ENCODE measurements around the gene MBLAC2. TPM values are rescaled to one million over a fixed set of nuclear protein-coding genes. Genes with fewer than 3 reads are reported as not detected.

MBLAC2 gene
- total and polyA plus RNA-seq, 2 donors (not counting 1 experiment from before 2014, with no cell fraction given) = 3.8 to 13.3 TPM

- Histone ChIP-seq H3K36me3 (replicated peaks in 1 of 2; ENCODE audit: control extremely low read depth in 1 of 2, control insufficient read depth in 1 of 2, extremely low read depth in 1 of 2, insufficient read depth in 2 of 2, low read length in 1 of 2) (peaks cover 12 to 36% of the 10 kb centered on the region in 2 experiments), H2AFZ (ENCODE audit: insufficient read depth, low read depth, low read length, poor library complexity, severe bottlenecking) (no peak overlapping the region), H3K9ac (ENCODE audit: low read length) (no peak overlapping the region), H3K27me3 (replicated peaks in 1 of 4; ENCODE audit: control extremely low read depth in 1 of 4, control insufficient read depth in 3 of 4, insufficient read depth in 4 of 4, low read length in 3 of 4) (no peaks in the 10 kb centered on the region), H3K27ac (ENCODE audit: low read length in 2 of 2) (no peak overlapping the region), H3K9me3 (ENCODE audit: control extremely low read depth in 1 of 3, control insufficient read depth in 2 of 3, insufficient read depth in 1 of 3, low read length in 2 of 3) (no peaks in the 10 kb centered on the region), H3K4me1 (ENCODE audit: control insufficient read depth in 2 of 2, insufficient read depth in 2 of 2, low read length in 2 of 2) (no peaks in the 10 kb centered on the region), H3K79me2 (ENCODE audit: control insufficient read depth, insufficient read depth, low read length) (no peaks in the 10 kb centered on the region), H3K4me3 (ENCODE audit: control extremely low read depth in 1 of 5, extremely low read depth in 1 of 5, insufficient read depth in 1 of 5, low read depth in 2 of 5, low read length in 4 of 5) (no peak overlapping the region), H4K20me1 (ENCODE audit: control insufficient read depth, insufficient read depth, low read length, poor library complexity, severe bottlenecking) (peaks cover 5% of the 10 kb centered on the region), H3K4me2 (replicated peaks; ENCODE audit: low read depth, low read length, poor library complexity, severe bottlenecking) (no peak overlapping the region)
- ChIA-PET POLR2A (no interaction called here), CTCF (no interaction called here)
- Mint-ChIP-seq H3K9me3 (ENCODE audit: insufficient read depth) (no peaks in the 10 kb centered on the region), H3K4me3 (no peak overlapping the region), H3K4me1 (peaks cover 5% of the 10 kb centered on the region), H3K27me3 (no peaks in the 10 kb centered on the region), H3K27ac (no peak overlapping the region)
- DNase-seq (no peak), ATAC-seq (ENCODE audit: low read depth) (no peak)
- 98% methylated on average over 4 of the region's 7 CpGs for WGBS (ENCODE audit: insufficient coverage)
- intact Hi-C loops (cut with micrococcal nuclease) = no loop called here
- TF ChIP-seq EZH2 (IDR thresholded peaks at IDR 0.05; ENCODE audit: borderline replicate concordance, insufficient read depth, low read depth, low read length, poor library complexity, severe bottlenecking) (no peak), CTCF (IDR thresholded peaks at IDR 0.05) (no peak)
Observed at GRCh38 chr5:90519081-90519480, 44.5 kb upstream of the MBLAC2 start.

GRCh38 chr5:90518661-90519060 lies 44.1 kb upstream of the MBLAC2 start:
- intact Hi-C loops (cut with micrococcal nuclease) = no loop called here
- H3K4me2 ChIP-seq (replicated peaks; ENCODE audit: low read depth, low read length, poor library complexity, severe bottlenecking) = no peak overlapping the region
- ATAC-seq (ENCODE audit: low read depth) = no peak
- H3K4me3 ChIP-seq (ENCODE audit: control extremely low read depth in 1 of 5, extremely low read depth in 1 of 5, insufficient read depth in 1 of 5, low read depth in 2 of 5, low read length in 4 of 5) = no peak overlapping the region
- H3K4me3 Mint-ChIP-seq = no peak overlapping the region
- H3K27ac Mint-ChIP-seq = no peak overlapping the region
- H2AFZ ChIP-seq (ENCODE audit: insufficient read depth, low read depth, low read length, poor library complexity, severe bottlenecking) = no peak overlapping the region
- H3K4me1 ChIP-seq (ENCODE audit: control insufficient read depth in 2 of 2, insufficient read depth in 2 of 2, low read length in 2 of 2) = no peaks in the 10 kb centered on the region
- CTCF ChIA-PET = no interaction called here
- peaks cover 12 to 32% of the 10 kb centered on the region in 2 experiments for H3K36me3 ChIP-seq (replicated peaks in 1 of 2; ENCODE audit: control extremely low read depth in 1 of 2, control insufficient read depth in 1 of 2, extremely low read depth in 1 of 2, insufficient read depth in 2 of 2, low read length in 1 of 2)
- H3K27me3 ChIP-seq (replicated peaks in 1 of 4; ENCODE audit: control extremely low read depth in 1 of 4, control insufficient read depth in 3 of 4, insufficient read depth in 4 of 4, low read length in 3 of 4) = no peaks in the 10 kb centered on the region
- H3K79me2 ChIP-seq (ENCODE audit: control insufficient read depth, insufficient read depth, low read length) = no peaks in the 10 kb centered on the region
- no peaks in the 10 kb centered on the region for H3K9me3 Mint-ChIP-seq (ENCODE audit: insufficient read depth)
- no peaks in the 10 kb centered on the region for H3K27me3 Mint-ChIP-seq
- no peak for DNase-seq
- peaks cover 5% of the 10 kb centered on the region for H3K4me1 Mint-ChIP-seq
- POLR2A ChIA-PET = no interaction called here
- H3K9me3 ChIP-seq (ENCODE audit: control extremely low read depth in 1 of 3, control insufficient read depth in 2 of 3, insufficient read depth in 1 of 3, low read length in 2 of 3) = no peaks in the 10 kb centered on the region
- no peak overlapping the region for H3K9ac ChIP-seq (ENCODE audit: low read length)
- peaks cover 3% of the 10 kb centered on the region for H4K20me1 ChIP-seq (ENCODE audit: control insufficient read depth, insufficient read depth, low read length, poor library complexity, severe bottlenecking)
- no peak overlapping the region for H3K27ac ChIP-seq (ENCODE audit: low read length in 2 of 2)
- no peak for TF ChIP-seq CTCF (IDR thresholded peaks at IDR 0.05)
- TF ChIP-seq EZH2 (IDR thresholded peaks at IDR 0.05; ENCODE audit: borderline replicate concordance, insufficient read depth, low read depth, low read length, poor library complexity, severe bottlenecking) = no peak

All from B cell (primary cell).